NB4 (cell line): ENCODE data around the gene RCL1.

Experiments used
- MYC ChIP-seq: IDR thresholded peaks from 2 replicates; pipeline ENCODE4 v1.6.1; 2011; ENCODE audit warnings: low read depth, low read length
- TF ChIP-seq, protein P1 (sequence below): IDR thresholded peaks from one replicate; pipeline ENCODE4 v1.5.1; 2012; ENCODE audit warnings: low read depth, low read length

DNA sequence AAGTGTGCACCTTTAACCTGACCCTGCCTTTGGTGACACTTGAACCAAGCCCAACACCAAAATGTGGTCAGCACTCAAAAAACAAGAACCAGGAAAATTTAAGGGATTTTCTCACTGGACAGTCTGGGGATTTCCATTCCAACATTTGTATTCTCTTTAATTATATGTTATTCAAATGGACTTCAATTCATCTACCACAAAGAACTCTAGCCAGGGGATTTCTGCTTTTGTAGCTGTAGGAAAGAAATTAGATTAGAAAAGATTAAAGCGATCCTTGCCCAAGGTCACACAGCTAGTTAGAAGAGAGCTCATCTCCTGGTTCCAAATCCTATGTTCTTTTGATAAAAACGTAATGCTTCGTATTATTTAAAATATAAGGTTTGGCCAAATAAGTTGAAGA, 97.5 kb downstream of the RCL1 start:
- TF ChIP-seq, protein P1, sequence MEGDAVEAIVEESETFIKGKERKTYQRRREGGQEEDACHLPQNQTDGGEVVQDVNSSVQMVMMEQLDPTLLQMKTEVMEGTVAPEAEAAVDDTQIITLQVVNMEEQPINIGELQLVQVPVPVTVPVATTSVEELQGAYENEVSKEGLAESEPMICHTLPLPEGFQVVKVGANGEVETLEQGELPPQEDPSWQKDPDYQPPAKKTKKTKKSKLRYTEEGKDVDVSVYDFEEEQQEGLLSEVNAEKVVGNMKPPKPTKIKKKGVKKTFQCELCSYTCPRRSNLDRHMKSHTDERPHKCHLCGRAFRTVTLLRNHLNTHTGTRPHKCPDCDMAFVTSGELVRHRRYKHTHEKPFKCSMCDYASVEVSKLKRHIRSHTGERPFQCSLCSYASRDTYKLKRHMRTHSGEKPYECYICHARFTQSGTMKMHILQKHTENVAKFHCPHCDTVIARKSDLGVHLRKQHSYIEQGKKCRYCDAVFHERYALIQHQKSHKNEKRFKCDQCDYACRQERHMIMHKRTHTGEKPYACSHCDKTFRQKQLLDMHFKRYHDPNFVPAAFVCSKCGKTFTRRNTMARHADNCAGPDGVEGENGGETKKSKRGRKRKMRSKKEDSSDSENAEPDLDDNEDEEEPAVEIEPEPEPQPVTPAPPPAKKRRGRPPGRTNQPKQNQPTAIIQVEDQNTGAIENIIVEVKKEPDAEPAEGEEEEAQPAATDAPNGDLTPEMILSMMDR: no peak
- no peak for TF ChIP-seq MYC
